ENCODE measurements around the gene DPEP1.

The DPEP1 gene

DNA sequence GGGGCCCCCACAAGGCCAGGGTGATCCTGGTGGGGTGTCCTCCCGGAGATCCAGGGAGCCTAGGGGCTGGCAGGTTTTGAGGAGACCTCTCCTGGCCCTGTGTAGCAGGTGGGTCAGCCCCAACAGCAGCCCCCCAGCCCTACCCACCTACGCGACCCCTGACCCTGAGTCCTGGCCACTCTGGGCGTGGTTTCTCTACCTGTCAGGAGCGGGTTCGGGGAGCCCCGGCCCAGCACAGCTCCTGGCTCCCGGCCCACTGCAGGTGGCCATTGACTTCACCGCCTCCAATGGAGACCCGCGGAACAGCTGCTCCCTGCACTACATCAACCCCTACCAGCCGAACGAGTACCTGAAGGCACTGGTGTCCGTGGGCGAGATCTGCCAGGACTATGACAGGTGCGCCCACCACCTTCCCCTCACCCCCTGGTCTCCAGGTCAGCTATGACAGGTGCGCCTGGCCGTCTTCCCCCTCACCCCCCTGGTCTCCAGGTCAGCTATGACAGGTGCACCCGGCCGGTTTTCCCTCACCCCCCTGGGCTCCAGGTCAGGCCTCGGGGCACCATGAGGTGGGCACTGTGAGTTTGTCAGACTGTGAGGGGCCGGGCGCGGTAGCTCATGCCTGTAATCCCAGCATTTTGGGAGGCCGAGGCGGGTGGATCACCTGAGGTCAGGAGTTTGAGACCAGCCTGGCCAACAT is 24.9 kb upstream of the DPEP1 start:
- Histone ChIP-seq H3F3A (ENCODE audit: control insufficient read depth, insufficient read depth) (peaks cover 3% of the 10 kb centered on the region; the same call in 1 of the 2 replicates), H3K4me1 (ENCODE audit: control insufficient read depth, low read length) (no peaks in the 10 kb centered on the region), H3K27me3 (ENCODE audit: control insufficient read depth, low read length) (no peaks in the 10 kb centered on the region), H3K36me3 (ENCODE audit: control insufficient read depth, low read length) (no peaks in the 10 kb centered on the region), H3K27ac (ENCODE audit: low read depth, low read length) (no peak overlapping the region), H4K20me1 (ENCODE audit: control insufficient read depth, insufficient read depth, low read depth, low read length) (no peaks in the 10 kb centered on the region), H3K9me3 (ENCODE audit: control insufficient read depth, insufficient read depth, low read length) (peaks cover 19% of the 10 kb centered on the region; the same call in 1 of the 2 replicates), H3K79me2 (ENCODE audit: control insufficient read depth, low read length) (no peaks in the 10 kb centered on the region), H3K4me2 (ENCODE audit: low read length) (no peak overlapping the region), H3K4me3 (ENCODE audit: low read length) (no peak overlapping the region), H3K9me2 (replicated peaks; ENCODE audit: control insufficient read depth, low read length) (no peaks in the 10 kb centered on the region)
- TF ChIP-seq, protein P1, sequence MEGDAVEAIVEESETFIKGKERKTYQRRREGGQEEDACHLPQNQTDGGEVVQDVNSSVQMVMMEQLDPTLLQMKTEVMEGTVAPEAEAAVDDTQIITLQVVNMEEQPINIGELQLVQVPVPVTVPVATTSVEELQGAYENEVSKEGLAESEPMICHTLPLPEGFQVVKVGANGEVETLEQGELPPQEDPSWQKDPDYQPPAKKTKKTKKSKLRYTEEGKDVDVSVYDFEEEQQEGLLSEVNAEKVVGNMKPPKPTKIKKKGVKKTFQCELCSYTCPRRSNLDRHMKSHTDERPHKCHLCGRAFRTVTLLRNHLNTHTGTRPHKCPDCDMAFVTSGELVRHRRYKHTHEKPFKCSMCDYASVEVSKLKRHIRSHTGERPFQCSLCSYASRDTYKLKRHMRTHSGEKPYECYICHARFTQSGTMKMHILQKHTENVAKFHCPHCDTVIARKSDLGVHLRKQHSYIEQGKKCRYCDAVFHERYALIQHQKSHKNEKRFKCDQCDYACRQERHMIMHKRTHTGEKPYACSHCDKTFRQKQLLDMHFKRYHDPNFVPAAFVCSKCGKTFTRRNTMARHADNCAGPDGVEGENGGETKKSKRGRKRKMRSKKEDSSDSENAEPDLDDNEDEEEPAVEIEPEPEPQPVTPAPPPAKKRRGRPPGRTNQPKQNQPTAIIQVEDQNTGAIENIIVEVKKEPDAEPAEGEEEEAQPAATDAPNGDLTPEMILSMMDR (IDR thresholded peaks at IDR 0.05; ENCODE audit: low read depth, low read length, poor library complexity, severe bottlenecking): no peak
- no peak for TF ChIP-seq EZH2phosphoT487 (IDR thresholded peaks at IDR 0.05; ENCODE audit: borderline replicate concordance, low read length)

DNA sequence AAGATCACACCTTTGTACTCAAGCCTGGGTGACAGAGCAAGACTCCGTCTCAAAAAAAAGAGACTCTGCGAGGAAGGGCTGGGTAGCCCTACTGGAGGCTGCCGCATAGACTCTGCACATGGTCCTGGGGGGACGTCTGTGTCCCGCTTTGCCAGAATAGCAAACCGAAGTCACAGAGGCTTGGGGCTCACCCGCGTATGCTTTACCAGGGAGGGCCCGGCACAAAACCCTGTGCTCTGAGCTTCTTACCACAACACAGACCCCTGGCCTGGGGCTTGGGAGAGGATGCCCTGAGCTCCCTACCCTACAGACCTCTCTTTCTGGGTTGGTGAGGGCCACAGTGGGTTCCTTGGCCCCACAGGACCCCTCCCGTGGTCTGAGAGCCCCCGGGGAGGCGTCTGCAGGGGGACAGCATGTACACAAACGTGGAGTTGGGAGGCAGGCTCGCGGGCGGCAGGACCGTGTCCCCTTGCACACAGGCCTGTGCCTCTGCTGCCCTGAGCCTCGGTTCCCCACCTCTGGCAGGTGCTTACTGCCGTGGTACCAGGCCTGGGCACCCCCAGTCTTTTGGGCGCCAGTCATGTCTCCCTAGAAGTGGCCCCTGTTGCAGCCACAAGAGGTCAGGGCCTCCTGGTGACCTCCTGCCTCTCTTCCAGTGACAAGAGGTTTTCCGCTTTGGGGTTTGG is 24.1 kb upstream of the DPEP1 start:
- no peak overlapping the region for H3K4me2 ChIP-seq (ENCODE audit: low read length)
- H3K4me3 ChIP-seq (ENCODE audit: low read length): no peak overlapping the region
- H3K4me1 ChIP-seq (ENCODE audit: control insufficient read depth, low read length): no peaks in the 10 kb centered on the region
- TF ChIP-seq, protein P1 (IDR thresholded peaks at IDR 0.05; ENCODE audit: low read depth, low read length, poor library complexity, severe bottlenecking): no peak
- no peak for TF ChIP-seq EZH2phosphoT487 (IDR thresholded peaks at IDR 0.05; ENCODE audit: borderline replicate concordance, low read length)
- peaks cover 19% of the 10 kb centered on the region; the same call in 1 of the 2 replicates for H3K9me3 ChIP-seq (ENCODE audit: control insufficient read depth, insufficient read depth, low read length)
- no peaks in the 10 kb centered on the region for H4K20me1 ChIP-seq (ENCODE audit: control insufficient read depth, insufficient read depth, low read depth, low read length)
- H3K79me2 ChIP-seq (ENCODE audit: control insufficient read depth, low read length): no peaks in the 10 kb centered on the region
- H3F3A ChIP-seq (ENCODE audit: control insufficient read depth, insufficient read depth): peaks cover 3% of the 10 kb centered on the region; the same call in 1 of the 2 replicates
- H3K9me2 ChIP-seq (replicated peaks; ENCODE audit: control insufficient read depth, low read length): no peaks in the 10 kb centered on the region
- no peaks in the 10 kb centered on the region for H3K36me3 ChIP-seq (ENCODE audit: control insufficient read depth, low read length)
- no peaks in the 10 kb centered on the region for H3K27me3 ChIP-seq (ENCODE audit: control insufficient read depth, low read length)
- no peak overlapping the region for H3K27ac ChIP-seq (ENCODE audit: low read depth, low read length)

GRCh38 chr16:89593841-89594240 is 19.6 kb upstream of the DPEP1 start:
- Histone ChIP-seq H3K27me3 (ENCODE audit: control insufficient read depth, low read length) (no peaks in the 10 kb centered on the region), H3K4me1 (ENCODE audit: control insufficient read depth, low read length) (no peaks in the 10 kb centered on the region)
- TF ChIP-seq, protein P1 (IDR thresholded peaks at IDR 0.05; ENCODE audit: low read depth, low read length, poor library complexity, severe bottlenecking): no peak
- TF ChIP-seq EZH2phosphoT487 (IDR thresholded peaks at IDR 0.05; ENCODE audit: borderline replicate concordance, low read length): no peak

More at GRCh38 chr16:89593841-89594240, 19.6 kb upstream of the DPEP1 start:
- H3K4me2 ChIP-seq (ENCODE audit: low read length): no peak overlapping the region
- H3K27ac ChIP-seq (ENCODE audit: low read depth, low read length): no peak overlapping the region
- H4K20me1 ChIP-seq (ENCODE audit: control insufficient read depth, insufficient read depth, low read depth, low read length): no peaks in the 10 kb centered on the region
- H3F3A ChIP-seq (ENCODE audit: control insufficient read depth, insufficient read depth): no peaks in the 10 kb centered on the region
- no peak overlapping the region for H3K4me3 ChIP-seq (ENCODE audit: low read length)
- no peaks in the 10 kb centered on the region for H3K9me2 ChIP-seq (replicated peaks; ENCODE audit: control insufficient read depth, low read length)
- no peaks in the 10 kb centered on the region for H3K79me2 ChIP-seq (ENCODE audit: control insufficient read depth, low read length)
- no peaks in the 10 kb centered on the region for H3K9me3 ChIP-seq (ENCODE audit: control insufficient read depth, insufficient read depth, low read length)
- H3K36me3 ChIP-seq (ENCODE audit: control insufficient read depth, low read length): no peaks in the 10 kb centered on the region

All from DOHH2 (cell line).